GM21723 (cell line): ENCODE measurements around the gene IL13RA1.
"Not testable (repeated sequence)": the region's sequence is repeated elsewhere in the genome, so short reads cannot be mapped to it uniquely, and the experiment has no call there.

ENCODE experiments used
- ATAC-seq: cut with Tn5 transposase; IDR thresholded peaks from one replicate; pipeline ENCODE4 v1.9.1; 2021; ENCODE audit warnings: mild to moderate bottlenecking, moderate library complexity; ENCODE audit not compliant: unreplicated experiment

The IL13RA1 gene

GRCh38 chrX:118726887-118727685, at the start of gene IL13RA1:
Gene IL13RA1 (plus strand): TSS chrX:118727606. CDS start chrX:118727639, 33 bp downstream.
- ATAC-seq: peak; percentile 61

GRCh38 chrX:118679290-118679689, 48.1 kb upstream of the IL13RA1 start:
- no peak for ATAC-seq

- no peak for ATAC-seq
These were observed 45.0 kb upstream of the IL13RA1 start for GRCh38 chrX:118682258-118683014.

GRCh38 chrX:118685393-118685792, 42.0 kb upstream of the IL13RA1 start:
- ATAC-seq: no peak

- no peak for ATAC-seq
These were observed 38.5 kb upstream of the IL13RA1 start for GRCh38 chrX:118688935-118689334.

- ATAC-seq: no peak
These were observed 33.6 kb upstream of the IL13RA1 start for GRCh38 chrX:118693843-118694242.

GRCh38 chrX:118694638-118695037, 32.8 kb upstream of the IL13RA1 start:
- no peak for ATAC-seq

GRCh38 chrX:118698516-118699170, 28.8 kb upstream of the IL13RA1 start:
- ATAC-seq: no peak

- ATAC-seq: no peak
These were observed 24.7 kb upstream of the IL13RA1 start for GRCh38 chrX:118702741-118703140.

GRCh38 chrX:118706681-118707080, 20.7 kb upstream of the IL13RA1 start:
- no peak for ATAC-seq

- ATAC-seq: no peak
These were observed 12.9 kb upstream of the IL13RA1 start for GRCh38 chrX:118714521-118714920.

- ATAC-seq: not testable (repeated sequence)
These were observed 11.5 kb upstream of the IL13RA1 start for GRCh38 chrX:118715917-118716316.

GRCh38 chrX:118716833-118717232, 10.6 kb upstream of the IL13RA1 start:
- ATAC-seq: not testable (repeated sequence)

- ATAC-seq: no peak
These were observed 9.6 kb upstream of the IL13RA1 start for GRCh38 chrX:118717678-118718391.

GRCh38 chrX:118718737-118719136, 8.7 kb upstream of the IL13RA1 start:
- ATAC-seq: no peak

- no peak for ATAC-seq
These were observed 7.2 kb upstream of the IL13RA1 start for GRCh38 chrX:118720058-118720707.

- ATAC-seq: no peak
These were observed 4.0 kb upstream of the IL13RA1 start for GRCh38 chrX:118723376-118723775.

GRCh38 chrX:118724365-118724764, 3.0 kb upstream of the IL13RA1 start:
- ATAC-seq: no peak

- ATAC-seq: no peak
These were observed 2.6 kb upstream of the IL13RA1 start for GRCh38 chrX:118724775-118725174.

GRCh38 chrX:118726396-118726795, 1.0 kb upstream of the IL13RA1 start:
- no peak for ATAC-seq
